HUES6 (cell line): ENCODE measurements around the gene KNCN.

ENCODE experiments used
- H3K27ac ChIP-seq: 2 replicates; pipeline ENCODE4 v1.7.0; 2013; ENCODE audit warnings: low read depth, mild to moderate bottlenecking, low read length, inconsistent platforms
- H3K27me3 ChIP-seq: 2 replicates; pipeline ENCODE4 v1.6.1; 2013; ENCODE audit warnings: low read length; ENCODE audit not compliant: control insufficient read depth, insufficient read depth
- H3K36me3 ChIP-seq: 2 replicates; pipeline ENCODE4 v1.6.1; 2013; ENCODE audit warnings: low read length; ENCODE audit not compliant: control insufficient read depth, insufficient read depth
- H3K4me1 ChIP-seq: 2 replicates; pipeline ENCODE4 v1.6.1; 2013; ENCODE audit warnings: low read length; ENCODE audit not compliant: control insufficient read depth, insufficient read depth
- H3K4me3 ChIP-seq: 2 replicates; pipeline ENCODE4 v1.5.1; 2013; ENCODE audit warnings: low read depth, low read length
- H3K9ac ChIP-seq: one replicate; pipeline ENCODE4 v1.6.1; 2013; ENCODE audit warnings: mild to moderate bottlenecking, low read length
- H3K9me3 ChIP-seq: 2 replicates; pipeline ENCODE4 v1.6.1; 2013; ENCODE audit warnings: low read depth, low read length; ENCODE audit not compliant: control insufficient read depth, insufficient read depth

Gene KNCN

GRCh38 chr1:46529031-46529630 lies 22.3 kb downstream of the KNCN start:
- Histone ChIP-seq H3K4me3 (no peak overlapping the region), H3K36me3 (no peaks in the 10 kb centered on the region), H3K9me3 (no peaks in the 10 kb centered on the region), H3K4me1 (peaks cover 33% of the 10 kb centered on the region), H3K9ac (no peak overlapping the region), H3K27me3 (peaks cover 100% of the 10 kb centered on the region), H3K27ac (no peak overlapping the region)

GRCh38 chr1:46528297-46528955 lies 23.0 kb downstream of the KNCN start:
- Histone ChIP-seq H3K9me3 (no peaks in the 10 kb centered on the region), H3K27me3 (peaks cover 100% of the 10 kb centered on the region), H3K27ac (no peak overlapping the region), H3K4me1 (peaks cover 39% of the 10 kb centered on the region), H3K9ac (no peak overlapping the region), H3K4me3 (no peak overlapping the region), H3K36me3 (no peaks in the 10 kb centered on the region)

GRCh38 chr1:46527474-46528296 lies 23.8 kb downstream of the KNCN start:
- H3K4me3 ChIP-seq = no peak overlapping the region
- H3K9me3 ChIP-seq = no peaks in the 10 kb centered on the region
- H3K9ac ChIP-seq = no peak overlapping the region
- H3K27ac ChIP-seq = no peak overlapping the region
- H3K36me3 ChIP-seq = no peaks in the 10 kb centered on the region
- H3K4me1 ChIP-seq = peaks cover 44% of the 10 kb centered on the region
- H3K27me3 ChIP-seq = peaks cover 100% of the 10 kb centered on the region

- peaks cover 53% of the 10 kb centered on the region for H3K4me1 ChIP-seq
- H3K9ac ChIP-seq = no peak overlapping the region
- no peaks in the 10 kb centered on the region for H3K36me3 ChIP-seq
- no peaks in the 10 kb centered on the region for H3K9me3 ChIP-seq
- no peak overlapping the region; the same call in 1 of the 2 replicates for H3K4me3 ChIP-seq
- H3K27ac ChIP-seq = no peak overlapping the region
- H3K27me3 ChIP-seq = peaks cover 100% of the 10 kb centered on the region
Measured at GRCh38 chr1:46526691-46527291, 24.7 kb downstream of the KNCN start.

- Histone ChIP-seq H3K9ac (no peak overlapping the region), H3K4me1 (peaks cover 53% of the 10 kb centered on the region), H3K36me3 (no peaks in the 10 kb centered on the region), H3K27me3 (peaks cover 95% of the 10 kb centered on the region), H3K27ac (no peak overlapping the region), H3K4me3 (no peak overlapping the region; the same call in 1 of the 2 replicates), H3K9me3 (no peaks in the 10 kb centered on the region)
Measured at GRCh38 chr1:46526013-46526690, 25.3 kb downstream of the KNCN start.

- Histone ChIP-seq H3K27me3 (peaks cover 92% of the 10 kb centered on the region), H3K27ac (no peak overlapping the region), H3K36me3 (no peaks in the 10 kb centered on the region), H3K4me3 (peak overlapping the region; percentile 21; the same call in 1 of the 2 replicates), H3K4me1 (peaks cover 52% of the 10 kb centered on the region), H3K9me3 (no peaks in the 10 kb centered on the region), H3K9ac (no peak overlapping the region)
Measured at GRCh38 chr1:46525253-46525983, 26.0 kb downstream of the KNCN start.

- H3K27me3 ChIP-seq = peaks cover 92% of the 10 kb centered on the region
- H3K4me1 ChIP-seq = peaks cover 57% of the 10 kb centered on the region
- no peaks in the 10 kb centered on the region for H3K9me3 ChIP-seq
- H3K9ac ChIP-seq = no peak overlapping the region
- no peak overlapping the region for H3K27ac ChIP-seq
- H3K4me3 ChIP-seq = peak overlapping the region; percentile 21; the same call in 1 of the 2 replicates
- H3K36me3 ChIP-seq = no peaks in the 10 kb centered on the region
Measured at GRCh38 chr1:46524843-46525242, 26.6 kb downstream of the KNCN start.

GRCh38 chr1:46523496-46524353 lies 27.7 kb downstream of the KNCN start:
- Histone ChIP-seq H3K27ac (no peak overlapping the region), H3K27me3 (peaks cover 87% of the 10 kb centered on the region), H3K4me3 (no peak overlapping the region), H3K4me1 (peaks cover 59% of the 10 kb centered on the region), H3K9ac (no peak overlapping the region), H3K36me3 (no peaks in the 10 kb centered on the region), H3K9me3 (no peaks in the 10 kb centered on the region)

- H3K9me3 ChIP-seq = no peaks in the 10 kb centered on the region
- H3K9ac ChIP-seq = no peak overlapping the region
- peaks cover 86% of the 10 kb centered on the region for H3K27me3 ChIP-seq
- peaks cover 63% of the 10 kb centered on the region for H3K4me1 ChIP-seq
- H3K4me3 ChIP-seq = no peak overlapping the region
- no peak overlapping the region for H3K27ac ChIP-seq
- H3K36me3 ChIP-seq = no peaks in the 10 kb centered on the region
Measured at GRCh38 chr1:46522969-46523320, 28.5 kb downstream of the KNCN start.
